GM20431 (cell line): ENCODE measurements around the gene FARS2.

Experiments used
- in situ Hi-C: fragments of 300-500 bp; cut with MseI, MboI; formaldehyde crosslinking; loops from one replicate; pipeline ENCODE4 v1.15.0; 2020; ENCODE audit warnings: low sequenced_read_pairs; ENCODE audit not compliant: unreplicated experiment

Gene FARS2

GRCh38 chr6:5754904-5755303, 493.6 kb downstream of the FARS2 start:
- in situ Hi-C loops: no loop called here

- in situ Hi-C loops: no loop called here
These were observed 498.3 kb downstream of the FARS2 start for GRCh38 chr6:5759571-5759970.

DNA sequence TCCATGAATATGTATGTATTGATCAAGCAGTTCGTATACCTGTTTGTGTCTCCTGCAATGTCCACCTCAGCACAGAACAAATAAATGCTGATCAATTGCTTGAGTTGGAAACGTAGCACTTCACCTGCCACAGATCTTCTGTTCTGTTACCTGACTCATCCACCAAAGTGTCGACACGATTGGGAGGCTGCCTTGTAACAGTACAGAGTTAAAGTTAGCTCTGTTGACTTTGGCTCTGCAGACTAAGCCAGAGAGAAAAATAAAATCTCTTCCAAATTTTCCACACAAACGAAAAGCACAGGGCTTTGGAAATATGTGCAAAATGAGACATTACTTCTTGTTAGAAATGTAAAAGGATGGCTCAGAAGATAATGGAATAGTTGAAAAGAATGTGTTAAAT, 500.1 kb downstream of the FARS2 start:
- in situ Hi-C loops: no loop called here

DNA sequence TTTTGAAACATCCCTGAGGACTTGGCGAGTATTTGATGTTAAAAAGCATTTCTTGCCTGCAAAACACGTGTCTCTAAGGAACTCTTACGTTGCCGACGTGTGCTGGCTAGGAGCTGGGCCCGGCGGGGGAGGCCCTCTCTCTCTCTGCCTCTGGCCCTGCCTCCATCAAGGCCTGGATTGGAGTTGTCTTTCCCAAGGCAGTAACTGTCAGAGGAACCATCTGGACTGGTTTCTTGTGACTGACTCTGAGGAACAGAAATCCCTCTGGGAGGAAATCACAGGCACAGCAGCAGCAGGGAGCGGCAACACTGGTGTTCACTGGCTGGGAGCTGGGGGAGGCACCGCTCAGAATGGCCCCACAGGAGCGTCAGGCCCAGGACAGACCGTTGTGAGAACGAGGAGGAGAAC, 501.3 kb downstream of the FARS2 start:
- in situ Hi-C loops: no loop called here

DNA sequence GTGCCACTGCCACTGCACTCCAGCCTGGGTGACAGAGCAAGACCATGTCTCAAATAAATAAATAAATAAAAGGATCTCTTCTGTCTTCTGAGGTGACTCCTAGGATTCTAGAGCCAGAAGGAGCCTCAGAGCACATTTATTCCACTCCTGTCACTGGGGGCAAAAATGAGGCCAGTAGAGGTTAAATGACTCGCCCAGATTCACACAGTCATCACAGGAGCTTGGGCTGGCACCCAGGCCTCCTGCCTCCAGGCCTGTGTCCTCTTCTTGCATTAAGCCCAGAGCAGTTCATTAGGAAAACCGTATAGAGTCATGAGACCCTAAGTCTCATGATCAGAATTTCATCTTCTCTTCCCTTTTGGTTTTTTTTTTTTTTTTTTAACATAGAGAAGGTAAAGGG, 502.1 kb downstream of the FARS2 start:
- in situ Hi-C loops: no loop called here

- in situ Hi-C loops: no loop called here
These were observed 502.6 kb downstream of the FARS2 start for GRCh38 chr6:5763871-5764270.

- in situ Hi-C loops: no loop called here
These were observed 503.2 kb downstream of the FARS2 start for GRCh38 chr6:5764401-5764955.

- in situ Hi-C loops: no loop called here
These were observed 503.9 kb downstream of the FARS2 start for GRCh38 chr6:5765141-5765760.

DNA sequence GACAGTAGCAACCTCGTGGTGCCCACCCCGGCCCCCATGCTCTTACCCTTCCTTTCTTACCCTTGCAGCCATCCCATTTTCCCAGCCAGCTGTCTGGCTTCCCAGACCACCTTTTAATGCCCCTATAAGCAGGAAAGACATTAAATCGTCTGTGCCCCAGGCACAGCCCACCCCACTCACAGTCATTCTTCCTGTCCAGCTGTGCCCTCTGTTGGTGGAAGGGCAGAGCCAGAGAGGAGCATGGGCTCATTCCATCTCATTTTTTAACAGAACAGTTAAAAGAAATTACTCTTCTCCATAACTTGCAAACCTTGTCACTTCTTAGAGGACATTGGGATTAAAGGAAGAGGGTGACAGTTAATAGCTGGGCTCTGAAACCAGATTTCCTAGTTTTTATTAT, 504.9 kb downstream of the FARS2 start:
- in situ Hi-C loops: no loop called here

- in situ Hi-C loops: no loop called here
These were observed 506.2 kb downstream of the FARS2 start for GRCh38 chr6:5767471-5767870.

DNA sequence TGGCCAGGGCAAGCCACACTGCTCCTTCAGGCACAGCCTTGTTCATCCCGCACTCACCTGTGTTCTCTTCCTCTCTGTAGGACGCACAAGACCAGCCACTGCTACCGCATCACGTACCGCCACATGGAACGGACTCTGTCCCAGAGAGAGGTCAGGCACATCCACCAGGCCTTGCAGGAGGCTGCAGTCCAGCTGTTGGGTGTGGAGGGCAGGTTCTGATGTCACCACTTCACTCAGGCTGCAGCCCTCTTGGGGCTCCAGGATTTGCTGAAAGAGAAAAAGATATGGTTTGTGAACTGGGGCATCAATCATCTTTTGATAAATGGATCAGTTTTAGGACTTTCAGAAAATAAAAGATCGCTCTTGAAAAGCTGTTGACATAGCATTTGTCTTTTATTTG, 509.9 kb downstream of the FARS2 start:
- in situ Hi-C loops: no loop called here

DNA sequence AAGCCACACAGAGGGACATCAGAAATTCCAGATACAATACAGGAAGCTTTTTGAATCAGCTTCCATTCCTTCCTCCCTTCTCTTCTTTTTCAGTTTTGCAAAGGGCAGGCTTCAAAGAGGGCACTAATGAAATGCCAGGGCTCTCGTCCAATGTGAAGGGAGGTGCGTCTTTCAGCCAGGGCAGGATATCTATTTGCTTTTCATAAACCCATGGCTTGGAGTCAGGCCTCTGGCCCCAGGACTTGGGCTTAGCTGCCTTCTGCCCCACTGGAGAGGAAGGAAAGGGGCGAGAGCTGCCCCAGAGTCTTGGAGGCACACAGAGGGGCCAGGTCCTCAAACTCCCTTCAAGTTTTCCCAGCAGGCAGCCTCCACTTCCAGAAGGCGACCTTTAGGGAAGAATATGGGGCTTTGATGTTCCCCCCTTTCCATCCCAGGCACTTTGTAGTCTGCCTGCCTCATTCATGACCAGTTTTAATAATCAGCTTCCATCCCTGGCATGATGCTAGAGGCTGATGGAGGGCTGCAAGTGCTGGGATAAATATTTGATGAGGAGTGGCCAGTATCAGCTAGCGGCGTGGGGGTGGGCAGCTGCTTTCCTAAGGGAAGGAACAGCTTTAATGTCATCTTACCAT, 510.6 kb downstream of the FARS2 start:
- in situ Hi-C loops: no loop called here

- in situ Hi-C loops: no loop called here
These were observed 511.3 kb downstream of the FARS2 start for GRCh38 chr6:5772408-5773120.

GRCh38 chr6:5776104-5776503, 514.8 kb downstream of the FARS2 start:
- in situ Hi-C loops: no loop called here

DNA sequence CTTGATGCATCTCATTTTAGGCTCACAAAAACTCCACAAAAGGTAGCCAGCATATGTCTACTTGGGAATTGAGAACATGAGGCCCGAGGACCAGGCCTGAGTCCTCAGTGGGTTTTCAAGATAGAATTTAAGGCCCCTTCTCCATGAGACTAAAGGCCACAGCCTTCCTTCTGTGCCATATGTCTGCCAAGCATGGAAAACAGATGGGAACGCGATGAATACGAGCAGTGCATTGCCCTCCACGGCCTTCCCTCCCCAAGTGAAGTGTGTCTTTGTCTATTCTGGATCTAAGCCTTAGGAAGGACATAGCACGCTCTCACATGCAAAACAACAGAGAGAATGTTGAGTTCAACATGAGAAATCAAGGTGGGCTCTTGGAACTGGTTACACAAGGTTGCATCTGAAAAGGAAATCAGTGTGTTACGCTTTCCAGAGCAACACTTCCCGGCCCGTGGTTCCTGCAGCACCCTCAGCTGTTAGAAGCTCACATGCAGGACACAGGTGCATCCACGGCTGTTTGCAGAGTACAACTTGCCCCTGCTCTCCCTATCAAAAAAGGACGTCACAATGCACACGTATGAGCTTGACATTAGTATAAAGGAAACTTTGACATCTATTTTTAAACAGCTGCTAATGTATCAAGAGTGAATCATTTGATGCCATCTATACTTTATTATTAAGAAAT, 515.5 kb downstream of the FARS2 start:
- in situ Hi-C loops: no loop called here

DNA sequence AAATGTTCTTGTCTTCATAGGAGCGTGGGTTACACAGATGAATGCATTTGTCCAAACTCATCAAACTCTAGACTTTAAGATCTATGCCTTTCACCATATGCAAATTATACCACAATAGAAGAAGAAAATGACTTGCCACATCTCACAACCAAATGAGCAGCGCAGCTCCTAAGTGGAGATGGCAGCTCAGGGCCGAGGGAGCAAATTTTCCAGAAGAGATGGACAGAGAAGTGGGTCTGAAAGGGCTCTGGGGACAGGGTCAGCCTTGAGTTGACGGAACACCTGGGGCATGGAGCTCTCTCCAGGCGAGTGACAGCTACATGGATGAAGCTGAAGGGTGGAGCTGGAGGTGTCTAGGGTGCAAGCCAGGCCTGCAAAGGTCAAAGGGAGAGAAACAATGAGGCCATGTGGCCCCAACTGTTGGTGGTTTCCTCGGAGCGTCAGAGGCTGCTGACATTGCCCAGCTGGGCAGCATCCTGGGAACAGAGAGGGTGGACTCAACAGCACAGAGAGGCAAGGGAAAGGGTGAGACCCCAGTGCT, 517.1 kb downstream of the FARS2 start:
- in situ Hi-C loops: no loop called here

DNA sequence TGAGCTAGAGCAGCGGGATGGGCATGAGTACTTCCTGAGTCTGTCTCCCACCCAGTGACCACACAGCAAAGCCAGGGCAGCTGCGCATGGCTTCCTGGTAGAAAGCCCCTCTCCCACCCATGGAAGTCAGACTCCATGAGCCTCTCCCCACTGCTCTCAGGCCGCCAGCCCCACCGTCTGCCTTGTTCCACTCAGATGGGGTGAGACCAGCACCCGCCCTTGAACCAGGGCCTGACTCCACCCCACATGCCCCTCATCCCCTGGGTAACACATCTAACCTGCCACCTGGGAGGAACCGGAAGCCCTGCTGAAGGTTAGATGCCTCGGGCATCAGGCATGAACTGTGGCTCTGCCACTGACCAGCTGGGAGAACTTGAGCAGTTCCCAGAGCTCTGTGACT, 517.6 kb downstream of the FARS2 start:
- in situ Hi-C loops: no loop called here

- in situ Hi-C loops: no loop called here
These were observed 519.7 kb downstream of the FARS2 start for GRCh38 chr6:5781019-5781418.

GRCh38 chr6:5781966-5782556, 520.7 kb downstream of the FARS2 start:
- in situ Hi-C loops: no loop called here
